Transverse colon (tissue), 4 donors: ENCODE measurements around the gene SPTB. TPM values are rescaled to one million over a fixed set of nuclear protein-coding genes. Genes with fewer than 3 reads are reported as not detected.

Source experiments
- DNase-seq: peaks from one replicate; pipeline ENCODE4 v3.0.0-alpha.2; 2019
- H3K27ac ChIP-seq, 4 donors: fragments of 200-600 bp; sonication (generic); 2 replicates each; pipeline ENCODE4 v1.5.1; 2016 to 2018; ENCODE audit warnings: inconsistent platforms in 4 of 4
- H3K27me3 ChIP-seq: fragments of 200-600 bp; sonication (generic); 2 replicates; pipeline ENCODE4 v1.5.1; 2017; ENCODE audit warnings: inconsistent platforms
- H3K36me3 ChIP-seq, 4 donors: fragments of 200-600 bp; sonication (generic); 2 replicates each; pipeline ENCODE4 v1.5.1; 2017 to 2019; ENCODE audit warnings: inconsistent platforms in 4 of 4
- H3K4me1 ChIP-seq, 4 donors: fragments of 200-600 bp; sonication (generic); 2 replicates each; pipeline ENCODE4 v1.5.1; 2017 to 2020; ENCODE audit warnings: inconsistent platforms in 4 of 4
- H3K4me3 ChIP-seq, 4 donors: fragments of 200-600 bp; sonication (generic); 1 replicate in 1 of 4; 2 replicates in 3 of 4; pipeline versions ENCODE4 v1.5.1 to v1.6.1; 2017 to 2019; ENCODE audit warnings: inconsistent platforms in 4 of 4
- H3K9me3 ChIP-seq, 2 donors: fragments of 200-600 bp; sonication (generic); 2 replicates each; pipeline ENCODE4 v1.5.1; 2017 to 2019; ENCODE audit warnings: inconsistent platforms in 2 of 2
- CTCF ChIP-seq, 5 experiments: fragments of 200-600 bp in 3 of 5; fragments of 450-650 bp in 2 of 5; sonication (generic) in 3 of 5; IDR thresholded peaks; 1 replicate in 2 of 5; 2 replicates in 3 of 5; pipeline ENCODE4 v1.5.1; 2016 to 2017; ENCODE audit warnings: antibody characterized with exemption in 5 of 5, inconsistent platforms in 3 of 5, mild to moderate bottlenecking in 2 of 5, moderate library complexity in 1 of 5
- EP300 ChIP-seq: sonication (generic); formaldehyde crosslinking; IDR thresholded peaks from one replicate; pipeline ENCODE4 v1.6.1; 2017; ENCODE audit warnings: antibody characterized with exemption, low read depth
- POLR2A ChIP-seq: fragments of 450-650 bp; IDR thresholded peaks from one replicate; pipeline ENCODE4 v1.6.1; 2016; ENCODE audit warnings: antibody characterized with exemption, mild to moderate bottlenecking, moderate library complexity
- POLR2AphosphoS5 ChIP-seq, 3 donors: sonication (generic); formaldehyde crosslinking; IDR thresholded peaks; one replicate each; pipeline ENCODE4 v1.6.1; 2016; ENCODE audit warnings: antibody characterized with exemption in 3 of 3
- WGBS, 2 donors: methylation state at CpG; one replicate each; pipeline ENCODE4 v1.1.5; 2018; ENCODE audit warnings: low coverage in 1 of 2; 5-methylcytosine and 5-hydroxymethylcytosine counted together
- in situ Hi-C, 4 donors: fragments of 200-750 bp; cut with MboI; loops; one replicate each; pipeline versions ENCODE4 v1.15.0 to v1.15.1; 2017; ENCODE audit warnings: low sequenced_read_pairs in 3 of 4, low pct_ligation_motif_present in 1 of 4, low pct_unique_long_range_greater_than_20kb in 1 of 4
- intact Hi-C: fragments of 100-400 bp; cut with DNase I; formaldehyde crosslinking; loops from one replicate; pipeline ENCODE4 v1.15.1; 2023; ENCODE audit warnings: low total_unique reads
- total RNA-seq, 4 donors: library from RNA; depleted of rRNA; stranded (reverse); fragments of >200 nt; gene quantifications; one replicate each; pipeline ENCODE4 v1.1.0, GENCODE V29; 2016

Gene SPTB
- total RNA-seq, 4 donors from 2014 or later, result 0.20 to 0.96 (median 0.58) TPM

GRCh38 chr14:64758025-64758521 lies 121.6 kb downstream of the SPTB start:
- WGBS, 2 donors, result 14 to 47% methylated on average over 1 to 3 of the region's 3 CpGs
- H3K27me3 ChIP-seq, result no peaks in the 10 kb centered on the region
- in situ Hi-C loops, result loop anchor here in 1 of 4 donors (25.0 kb wide), 1 partner anchor 221 kb away; the partner anchor contains the start of genes HSPA2 and PPP1R36
- intact Hi-C loops, result no loop called here
- H3K27ac ChIP-seq, result peak overlapping the region in 3 of 4 donors; percentile 11 to 58 (median 43)
- H3K4me1 ChIP-seq, result peaks cover 30 to 68% (median 47%) of the 10 kb centered on the region in 4 donors
- TF ChIP-seq POLR2AphosphoS5 (IDR thresholded peaks at IDR 0.05) (no peak), POLR2A (no peak), EP300 (no peak), CTCF (IDR thresholded peaks at IDR 0.05) (no peak)
- no peaks in the 10 kb centered on the region for H3K36me3 ChIP-seq
- peak; percentile 39 for DNase-seq
- no peaks in the 10 kb centered on the region for H3K9me3 ChIP-seq
- H3K4me3 ChIP-seq, result no peak overlapping the region

- H3K36me3 ChIP-seq, result no peaks in the 10 kb centered on the region
- intact Hi-C loops, result no loop called here
- in situ Hi-C loops, result loop anchor here in 1 of 4 donors (25.0 kb wide), 1 partner anchor 220 kb away; the partner anchor contains the start of genes HSPA2 and PPP1R36
- TF ChIP-seq POLR2AphosphoS5 (IDR thresholded peaks at IDR 0.05), result no peak
- TF ChIP-seq POLR2A, result no peak
- no peak for TF ChIP-seq EP300
- no peak for TF ChIP-seq CTCF (IDR thresholded peaks at IDR 0.05)
- no peaks in the 10 kb centered on the region for H3K27me3 ChIP-seq
- peaks cover 29 to 65% (median 46%) of the 10 kb centered on the region in 4 donors for H3K4me1 ChIP-seq
- H3K27ac ChIP-seq, result peak overlapping the region in 1 of 4 donors; percentile 58
- no peak overlapping the region for H3K4me3 ChIP-seq
- WGBS, 2 donors, result 73 to 87% methylated on average over 2 to 3 of the region's 3 CpGs
- DNase-seq, result no peak
- H3K9me3 ChIP-seq, result no peaks in the 10 kb centered on the region
These were observed 122.1 kb downstream of the SPTB start for GRCh38 chr14:64757601-64758000.

- no peak for DNase-seq
- no peak for TF ChIP-seq POLR2AphosphoS5 (IDR thresholded peaks at IDR 0.05)
- TF ChIP-seq EP300, result no peak
- TF ChIP-seq CTCF (IDR thresholded peaks at IDR 0.05), result no peak
- TF ChIP-seq POLR2A, result no peak
- peaks cover 22 to 56% (median 37%) of the 10 kb centered on the region in 4 donors for H3K4me1 ChIP-seq
- 81 to 100% methylated on average over 1 to 5 of the region's 5 CpGs for WGBS, 2 donors
- H3K9me3 ChIP-seq, result no peaks in the 10 kb centered on the region
- H3K27ac ChIP-seq, result no peak overlapping the region
- intact Hi-C loops (no loop called here), in situ Hi-C loops (loop anchor here in 1 of 4 donors (25.0 kb wide), 1 partner anchor 219 kb away; the partner anchor contains the start of genes HSPA2 and PPP1R36)
- no peak overlapping the region for H3K4me3 ChIP-seq
- H3K27me3 ChIP-seq, result no peaks in the 10 kb centered on the region
- H3K36me3 ChIP-seq, result no peaks in the 10 kb centered on the region
These were observed 123.0 kb downstream of the SPTB start for GRCh38 chr14:64756712-64757111.

- intact Hi-C loops, result no loop called here
- DNase-seq, result peak; percentile 81
- Histone ChIP-seq H3K27ac (peak overlapping the region in 3 of 4 donors; percentile 8 to 45 (median 19)), H3K27me3 (no peaks in the 10 kb centered on the region), H3K36me3 (no peaks in the 10 kb centered on the region), H3K9me3 (no peaks in the 10 kb centered on the region), H3K4me1 (peaks cover 14 to 47% (median 28%) of the 10 kb centered on the region in 4 donors), H3K4me3 (no peak overlapping the region)
- TF ChIP-seq POLR2A (no peak), EP300 (no peak), POLR2AphosphoS5 (IDR thresholded peaks at IDR 0.05) (peak in 2 of 3 donors; percentile 13 to 41), CTCF (IDR thresholded peaks at IDR 0.05) (no peak)
- 42 to 44% methylated on average over 6 to 9 of the region's 9 CpGs for WGBS, 2 donors
- in situ Hi-C loops, result loop anchor here in 1 of 4 donors (25.0 kb wide), 1 partner anchor 218 kb away; the partner anchor contains the start of genes HSPA2 and PPP1R36
These were observed 123.9 kb downstream of the SPTB start for GRCh38 chr14:64755781-64756221.
